H1 (cell line): ENCODE measurements around the gene CMBL. TPM values are rescaled to one million over a fixed set of nuclear protein-coding genes. Genes with fewer than 3 reads are reported as not detected.

Source experiments
- CTCF ChIA-PET: fragments of 300-600 bp; sonication (Branson Sonifier 250); formaldehyde crosslinking; loops from one replicate; lab custom pipeline; 2021; ENCODE audit not compliant: partially characterized antibody; lab: Charles Lee
- POLR2A ChIA-PET: fragments of 300-600 bp; sonication (Branson Sonifier 250); formaldehyde crosslinking; loops from one replicate; lab custom pipeline; 2021; ENCODE audit warnings: inconsistent platforms; ENCODE audit not compliant: partially characterized antibody; lab: Charles Lee
- DNase-seq, 2 experiments: peaks; one replicate each; pipeline versions ENCODE4 v3.0.0 to v3.0.0-alpha.2; 2010 to 2022; ENCODE audit warnings: low spot score in 2 of 2, low read depth in 1 of 2, mixed read lengths in 1 of 2
- FAIRE-seq: peaks from 2 replicates; lab custom pipeline; 2011; peaks lifted over from hg19 to GRCh38; lab: Jason Lieb, UNC
- H2AFZ ChIP-seq: 2 replicates; pipeline ENCODE4 v1.8.1; 2012; ENCODE audit warnings: low read length, inconsistent platforms
- H2AK5ac ChIP-seq: 2 replicates; pipeline ENCODE4 v1.6.1; 2013; ENCODE audit warnings: low read depth, low read length
- H2BK120ac ChIP-seq: replicated peaks from 2 replicates; pipeline ENCODE3; 2013; ENCODE audit warnings: low read depth, low read length, inconsistent platforms
- H2BK12ac ChIP-seq: 2 replicates; pipeline ENCODE4 v1.6.1; 2013; ENCODE audit warnings: low read depth, low read length
- H2BK15ac ChIP-seq: 2 replicates; pipeline ENCODE4 v1.6.1; 2013; ENCODE audit warnings: low read length
- H2BK20ac ChIP-seq: 2 replicates; pipeline ENCODE4 v1.6.1; 2013; ENCODE audit warnings: low read length
- H2BK5ac ChIP-seq: 2 replicates; pipeline ENCODE4 v1.6.1; 2013; ENCODE audit warnings: low read depth, low read length
- H3K14ac ChIP-seq: 2 replicates; pipeline ENCODE4 v1.6.1; 2013; ENCODE audit warnings: inconsistent platforms; ENCODE audit not compliant: insufficient read length
- H3K18ac ChIP-seq: 2 replicates; pipeline ENCODE4 v1.6.1; 2013; ENCODE audit warnings: low read length; ENCODE audit errors: extremely low read depth
- H3K23ac ChIP-seq: 2 replicates; pipeline ENCODE4 v1.6.1; 2013; ENCODE audit warnings: inconsistent platforms; ENCODE audit not compliant: insufficient read length
- H3K23me2 ChIP-seq: 2 replicates; pipeline ENCODE4 v1.6.1; 2013; ENCODE audit warnings: low read depth, low read length
- H3K27ac ChIP-seq: 2 replicates; pipeline ENCODE4 v1.6.1; 2011; ENCODE audit warnings: low read depth, low read length, inconsistent platforms
- H3K27me3 ChIP-seq, 4 experiments: replicated peaks in 1 of 4; 1 replicate in 1 of 4; 2 replicates in 3 of 4; pipeline versions ENCODE4 v1.6.1 to v1.8.1; 2011 to 2013; ENCODE audit warnings: low read length in 3 of 4, mild to moderate bottlenecking in 3 of 4, inconsistent platforms in 2 of 4, mixed read lengths in 2 of 4, moderate library complexity in 1 of 4; ENCODE audit not compliant: control insufficient read depth in 3 of 4, insufficient read depth in 3 of 4; ENCODE audit errors: extremely low read depth in 1 of 4
- H3K36me3 ChIP-seq, 4 experiments: 2 replicates each; pipeline versions ENCODE4 v1.6.1 to v1.8.1; 2011 to 2013; ENCODE audit warnings: mild to moderate bottlenecking in 4 of 4, low read length in 3 of 4, moderate library complexity in 2 of 4, control low read depth in 1 of 4, inconsistent platforms in 1 of 4; ENCODE audit not compliant: insufficient read depth in 4 of 4, control insufficient read depth in 2 of 4
- H3K4ac ChIP-seq: replicated peaks from 2 replicates; pipeline ENCODE3; 2013; ENCODE audit warnings: low read length, low read depth, mixed read lengths, inconsistent platforms; ENCODE audit not compliant: insufficient read length
- H3K4me1 ChIP-seq, 4 experiments: replicated peaks in 1 of 4; 1 replicate in 1 of 4; 2 replicates in 3 of 4; pipeline versions ENCODE4 v1.6.1 to v1.8.1; 2011 to 2013; ENCODE audit warnings: low read length in 3 of 4, inconsistent platforms in 2 of 4, mixed read lengths in 1 of 4; ENCODE audit not compliant: insufficient read depth in 4 of 4, control insufficient read depth in 3 of 4
- H3K4me2 ChIP-seq, 2 experiments: 2 replicates each; pipeline versions ENCODE4 v1.6.1 to v1.8.1; 2011 to 2013; ENCODE audit warnings: low read depth in 2 of 2, low read length in 2 of 2, control low read depth in 1 of 2, inconsistent platforms in 1 of 2, mild to moderate bottlenecking in 1 of 2; ENCODE audit not compliant: insufficient read depth in 1 of 2
- H3K4me3 ChIP-seq, 4 experiments: fragments of 200-600, 300-600 bp in 1 of 4; sonication (generic), shearing (Covaris generic), sonication (Bioruptor Twin) in 1 of 4; 2 replicates each; pipeline versions ENCODE4 v1.5.1 to v1.8.1; 2011 to 2016; ENCODE audit warnings: low read length in 4 of 4, low read depth in 3 of 4, control low read depth in 2 of 4, inconsistent platforms in 2 of 4, mild to moderate bottlenecking in 2 of 4, mixed read lengths in 1 of 4, moderate library complexity in 1 of 4; ENCODE audit not compliant: insufficient read depth in 2 of 4; ENCODE audit errors: extremely low read depth in 1 of 4
- H3K56ac ChIP-seq: replicated peaks from 2 replicates; pipeline ENCODE3; 2013; ENCODE audit warnings: low read depth, mild to moderate bottlenecking, mixed read lengths, low read length, inconsistent platforms; ENCODE audit not compliant: insufficient read length
- H3K79me1 ChIP-seq: 2 replicates; pipeline ENCODE4 v1.6.1; 2013; ENCODE audit warnings: low read depth, low read length, control low read depth
- H3K79me2 ChIP-seq, 2 experiments: 2 replicates each; pipeline versions ENCODE4 v1.6.1 to v1.8.1; 2012 to 2013; ENCODE audit warnings: low read length in 2 of 2, mild to moderate bottlenecking in 2 of 2, inconsistent platforms in 1 of 2; ENCODE audit not compliant: insufficient read depth in 2 of 2, control insufficient read depth in 1 of 2
- H3K9ac ChIP-seq, 4 experiments: replicated peaks in 1 of 4; 1 replicate in 1 of 4; 2 replicates in 3 of 4; pipeline versions ENCODE4 v1.6.1 to v1.8.1; 2011 to 2013; ENCODE audit warnings: low read depth in 3 of 4, low read length in 3 of 4, control low read depth in 2 of 4, mild to moderate bottlenecking in 2 of 4, moderate library complexity in 2 of 4, inconsistent platforms in 1 of 4; ENCODE audit errors: extremely low read depth in 1 of 4
- H3K9me3 ChIP-seq, 2 experiments: 2 replicates each; pipeline versions ENCODE4 v1.6.1 to v1.8.1; 2012 to 2013; ENCODE audit warnings: mild to moderate bottlenecking in 2 of 2, moderate library complexity in 2 of 2, control low read depth in 1 of 2, inconsistent platforms in 1 of 2, low read depth in 1 of 2, low read length in 1 of 2, mixed read lengths in 1 of 2; ENCODE audit not compliant: insufficient read depth in 2 of 2
- H4K20me1 ChIP-seq, 2 experiments: replicated peaks in 1 of 2; 2 replicates each; pipeline versions ENCODE3 to v1.8.1; 2011 to 2013; ENCODE audit warnings: inconsistent platforms in 2 of 2, low read length in 2 of 2, mild to moderate bottlenecking in 1 of 2; ENCODE audit not compliant: insufficient read depth in 2 of 2, control insufficient read depth in 1 of 2
- H4K5ac ChIP-seq: 2 replicates; pipeline ENCODE4 v1.6.1; 2013; ENCODE audit warnings: low read length, low read depth, mixed read lengths, inconsistent platforms; ENCODE audit not compliant: insufficient read length
- H4K8ac ChIP-seq: 2 replicates; pipeline ENCODE4 v1.8.0; 2013; ENCODE audit warnings: mild to moderate bottlenecking, moderate library complexity, low read length, inconsistent platforms; ENCODE audit not compliant: insufficient read depth; ENCODE audit errors: extremely low read depth
- H4K91ac ChIP-seq: replicated peaks from 2 replicates; pipeline ENCODE3; 2013; ENCODE audit warnings: low read length, mixed read lengths, inconsistent platforms; ENCODE audit not compliant: insufficient read length
- EP300 ChIP-seq, 2 experiments: IDR thresholded peaks; 1 replicate in 1 of 2; 2 replicates in 1 of 2; pipeline ENCODE4 v1.6.1; 2011 to 2012; ENCODE audit warnings: low read depth in 2 of 2, low read length in 2 of 2, mild to moderate bottlenecking in 2 of 2, borderline replicate concordance in 1 of 2, inconsistent platforms in 1 of 2, moderate library complexity in 1 of 2
- WGBS, 2 experiments: shearing (Covaris generic) in 1 of 2; methylation state at CpG; one replicate each; pipeline versions ENCODE4 v1.1.6 to v1.1.7; 2013 to 2015; ENCODE audit warnings: low lambda C conversion rate in 2 of 2, mixed read lengths in 2 of 2, inconsistent platforms in 1 of 2, low coverage in 1 of 2, missing lambda C conversion rate in 1 of 2; ENCODE audit not compliant: insufficient replicate concordance in 2 of 2, insufficient coverage in 1 of 2, insufficient read length in 1 of 2; ENCODE audit errors: extremely low coverage in 1 of 2, missing lambda C conversion rate in 1 of 2; 5-methylcytosine and 5-hydroxymethylcytosine counted together
- polyA plus RNA-seq, 7 experiments: library from polyadenylated mRNA; depleted of rRNA in 3 of 7; stranded (reverse) in 5 of 7; unstranded in 2 of 7; fragments of >200 nt in 5 of 7; fragments of 200-250 nt in 2 of 7; gene quantifications; 1 replicate in 5 of 7; 2 replicates in 1 of 7; 4 replicates in 1 of 7; pipeline versions ENCODE4 v1.2.1 to v1.2.3, GENCODE V29; 2011 to 2013; ENCODE audit warnings: missing spikeins in 2 of 7, mixed read lengths in 2 of 7
- total RNA-seq: library from RNA; stranded (reverse); fragmentation: NEBNext Ultra II Directional; extraction: Animal tissue kit (Norgen Biotek cat#: 25700); gene quantifications from 2 replicates; pipeline ENCODE4 v1.2.1, GENCODE V29; 2021

The CMBL gene
- total and polyA plus RNA-seq, 2 of the 8 experiments (the other 6 are each of a cell fraction or from before 2014, with no cell fraction given), result 27.9 to 32.1 TPM

- 76% methylated on average over 18 of the region's 19 CpGs; no CpG with 5 or more reads in 1 of the 2 experiments for WGBS, 2 experiments
- H3K18ac ChIP-seq, result no peak overlapping the region
- no peak overlapping the region; the same call in 1 of the 2 replicates for H2BK5ac ChIP-seq
- H2BK12ac ChIP-seq, result no peak overlapping the region; the same call in 1 of the 2 replicates
- H3K27me3 ChIP-seq, result peaks cover 7 to 10% (median 8%) of the 10 kb centered on the region in 4 experiments
- H4K20me1 ChIP-seq, result no peaks in the 10 kb centered on the region
- no peak overlapping the region for H3K4me3 ChIP-seq
- H3K79me1 ChIP-seq, result no peaks in the 10 kb centered on the region
- CTCF ChIA-PET, result interaction anchor here (1.3 to 1.7 kb wide), 2 partner anchors 18 to 55 kb away, joined by 4 read pairs; no protein-coding TSS in a partner anchor
- no peak overlapping the region for H2BK120ac ChIP-seq
- H4K5ac ChIP-seq, result no peak overlapping the region
- POLR2A ChIA-PET, result interaction anchor here (1.2 kb wide), 1 partner anchor 14 kb away, joined by 10 read pairs; the partner anchor contains the start of gene MARCHF6
- TF ChIP-seq EP300 (IDR thresholded peaks at IDR 0.05; ENCODE audit: borderline replicate concordance in 1 of 2, low read depth in 2 of 2, low read length in 2 of 2), result no peak
- TF ChIP-seq, all 59 proteins: peak for 0
- H4K91ac ChIP-seq, result peak overlapping the region; percentile 1
- no peaks in the 10 kb centered on the region for H3K23me2 ChIP-seq
- no peak overlapping the region for H2AK5ac ChIP-seq
- no peak overlapping the region for H2BK15ac ChIP-seq
- no peak overlapping the region for H4K8ac ChIP-seq
- peak overlapping the region in 1 of 2 experiments; percentile 23; a peak in 1 of 4 replicates for H3K4me2 ChIP-seq
- no peaks in the 10 kb centered on the region for H3K36me3 ChIP-seq
- DNase-seq (no peak), FAIRE-seq (no peak)
- H3K56ac ChIP-seq, result no peak overlapping the region
- no peaks in the 10 kb centered on the region for H3K9me3 ChIP-seq
- no peak overlapping the region for H2BK20ac ChIP-seq
- H3K27ac ChIP-seq, result no peak overlapping the region
- H3K9ac ChIP-seq, result no peak overlapping the region
- H3K4ac ChIP-seq, result no peak overlapping the region
- no peak overlapping the region for H3K14ac ChIP-seq
- peaks cover 0 to 14% (median 5%) of the 10 kb centered on the region in 4 experiments; a peak in 4 of 7 replicates for H3K4me1 ChIP-seq
- peak overlapping the region; percentile 60 for H2AFZ ChIP-seq
- no peak overlapping the region for H3K23ac ChIP-seq
- H3K79me2 ChIP-seq, result no peaks in the 10 kb centered on the region
Measured at GRCh38 chr5:10339058-10339811, 31.5 kb upstream of the CMBL start.
